HG03159 (cell line): Measurements from ENCODE around the gene FARS2.
"Not testable (repeated sequence)": the region's sequence is repeated elsewhere in the genome, so short reads cannot be mapped to it uniquely, and the experiment has no call there.

Source experiments
- ATAC-seq: cut with Tn5 transposase; IDR thresholded peaks from one replicate; pipeline ENCODE4 v1.9.1; 2021; ENCODE audit warnings: mild to moderate bottlenecking, moderate library complexity; ENCODE audit not compliant: unreplicated experiment

FARS2 gene

DNA sequence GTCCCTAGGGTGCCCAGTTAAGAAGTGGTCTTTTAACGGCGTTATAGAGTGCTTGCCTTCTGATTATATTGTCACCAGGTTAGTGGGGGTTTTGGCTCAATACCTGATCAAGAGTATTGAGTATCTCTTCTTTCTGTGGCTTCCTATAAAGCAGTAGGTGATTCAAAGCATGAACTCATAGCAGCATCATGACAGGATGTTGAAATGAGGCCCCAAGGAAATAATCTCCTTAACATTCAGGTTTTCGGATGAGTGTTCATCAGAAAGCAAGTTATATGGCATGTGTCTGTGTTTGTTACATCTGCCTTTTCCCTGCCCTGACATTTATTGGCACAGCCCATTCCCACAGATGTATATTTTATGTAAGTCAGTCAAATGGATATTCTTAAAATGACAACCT, 301.0 kb downstream of the FARS2 start:
- ATAC-seq, result no peak

DNA sequence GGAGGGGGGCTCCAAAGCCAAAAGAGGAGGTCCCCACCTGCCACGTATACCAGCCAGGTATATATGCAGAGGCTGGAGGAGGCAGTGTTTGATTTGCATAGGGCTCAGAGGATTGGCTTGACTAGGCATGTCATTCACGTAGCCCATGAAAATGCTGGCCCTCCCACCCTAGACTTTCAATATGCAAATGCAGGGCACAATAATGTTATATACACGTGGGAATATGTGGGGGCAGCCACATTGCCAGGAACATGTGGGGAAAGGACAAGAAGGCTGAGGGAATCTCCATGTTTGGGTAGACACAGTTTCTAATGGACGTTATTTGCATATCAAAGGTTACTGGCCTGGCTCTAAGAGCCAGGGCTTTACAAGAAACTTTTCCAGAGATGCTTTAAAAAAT, 301.8 kb downstream of the FARS2 start:
- ATAC-seq, result no peak

DNA sequence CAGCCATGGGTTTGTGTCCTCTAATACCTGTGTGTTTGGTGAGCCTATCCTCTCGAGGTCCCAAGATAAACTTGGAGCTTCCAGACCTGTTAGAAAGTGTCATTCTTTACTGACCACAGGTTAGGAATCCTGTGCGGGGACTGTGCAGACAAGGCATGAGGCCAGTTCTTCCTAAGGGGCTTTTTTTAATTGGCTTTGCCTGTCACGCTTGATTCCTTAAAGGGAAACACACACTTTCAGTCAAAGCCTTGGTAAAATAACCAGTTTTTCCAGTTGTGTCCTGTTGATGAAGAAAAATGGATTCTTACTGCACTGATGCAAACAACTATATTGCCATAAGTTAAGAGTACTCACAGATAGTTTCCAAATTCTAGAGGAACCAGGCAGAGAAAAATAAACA, 303.4 kb downstream of the FARS2 start:
- not testable (repeated sequence) for ATAC-seq

DNA sequence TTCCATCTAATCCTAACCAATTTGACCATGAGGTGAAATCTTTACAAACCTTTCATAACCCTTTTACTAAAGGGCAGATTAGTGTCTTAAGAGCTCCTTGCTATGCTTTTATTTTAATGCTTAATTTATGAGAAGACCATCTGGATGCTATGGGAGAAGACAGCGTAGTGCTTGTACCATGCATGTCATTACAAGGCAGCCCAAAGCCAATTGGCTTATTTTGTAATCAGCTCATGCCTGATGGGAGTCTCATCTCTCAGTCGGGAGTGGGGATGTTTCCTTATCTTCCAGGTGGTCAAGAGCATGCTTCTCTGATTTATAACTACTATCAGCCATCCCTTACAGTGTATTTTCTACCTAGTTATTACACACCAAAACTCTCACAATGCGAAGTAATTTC, 304.7 kb downstream of the FARS2 start:
- no peak for ATAC-seq

GRCh38 chr6:5566718-5567117, 305.4 kb downstream of the FARS2 start:
- no peak for ATAC-seq

GRCh38 chr6:5567352-5567751, 306.0 kb downstream of the FARS2 start:
- ATAC-seq, result no peak

- no peak for ATAC-seq
These were observed 306.6 kb downstream of the FARS2 start for GRCh38 chr6:5567890-5568289.

- ATAC-seq, result no peak
These were observed 308.2 kb downstream of the FARS2 start for GRCh38 chr6:5569491-5569890.

DNA sequence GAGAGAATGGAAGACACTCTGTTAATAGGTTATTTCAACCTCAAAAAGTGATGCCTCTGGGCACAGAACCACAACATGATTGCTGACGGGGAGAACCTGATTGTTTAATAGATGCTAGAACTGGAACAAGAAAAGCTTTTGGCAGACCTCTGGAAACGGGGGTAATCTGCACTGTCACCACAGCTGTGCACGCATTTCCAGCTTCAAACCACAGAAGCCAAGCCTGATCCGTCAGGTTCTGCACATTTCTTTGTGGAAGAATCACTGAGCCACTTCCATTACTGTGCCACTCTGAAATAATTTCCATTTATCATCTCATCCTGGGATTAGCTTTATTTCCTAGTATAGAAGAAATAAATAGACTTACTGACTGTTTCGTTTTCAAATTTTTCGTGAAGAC, 309.3 kb downstream of the FARS2 start:
- no peak for ATAC-seq

GRCh38 chr6:5580736-5581581, 319.6 kb downstream of the FARS2 start:
- no peak for ATAC-seq

GRCh38 chr6:5582762-5583161, 321.4 kb downstream of the FARS2 start:
- no peak for ATAC-seq

GRCh38 chr6:5583528-5583927, 322.2 kb downstream of the FARS2 start:
- no peak for ATAC-seq

- ATAC-seq, result no peak
These were observed 322.8 kb downstream of the FARS2 start for GRCh38 chr6:5584078-5584482.

- no peak for ATAC-seq
These were observed 326.3 kb downstream of the FARS2 start for GRCh38 chr6:5587648-5588047.

DNA sequence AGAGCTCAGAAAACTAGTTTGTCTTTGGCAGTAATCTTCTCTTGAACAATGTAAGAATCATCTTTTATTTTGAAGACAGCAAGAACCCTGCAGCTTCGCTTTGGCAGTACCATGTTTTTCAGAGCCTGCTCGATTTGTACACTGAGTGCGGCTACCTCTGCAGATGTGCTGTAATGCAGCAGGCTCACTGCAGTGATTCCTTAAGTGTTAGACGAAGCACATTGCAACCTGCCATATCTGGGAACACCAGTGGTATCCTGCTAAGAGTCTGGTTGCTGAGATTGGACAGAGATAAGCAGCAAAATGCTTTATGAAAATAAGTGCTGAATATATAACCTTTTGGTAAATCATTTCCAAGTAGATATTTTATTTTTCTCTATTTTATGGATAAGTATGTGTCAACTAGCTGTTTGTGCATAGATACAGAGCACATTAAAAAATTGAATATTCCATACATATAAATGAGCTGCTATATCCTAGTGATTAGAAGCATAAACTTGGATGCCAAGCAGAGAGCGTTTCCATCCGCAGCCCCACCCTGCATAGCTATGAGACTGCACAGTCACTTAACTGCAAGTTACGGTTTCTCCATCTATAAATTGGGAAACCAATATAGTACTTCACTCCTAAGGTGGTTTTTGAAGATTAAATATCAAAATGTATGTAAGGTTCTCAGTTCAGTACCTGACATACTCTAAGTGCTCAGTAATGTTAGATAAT, 328.3 kb downstream of the FARS2 start:
- no peak for ATAC-seq

DNA sequence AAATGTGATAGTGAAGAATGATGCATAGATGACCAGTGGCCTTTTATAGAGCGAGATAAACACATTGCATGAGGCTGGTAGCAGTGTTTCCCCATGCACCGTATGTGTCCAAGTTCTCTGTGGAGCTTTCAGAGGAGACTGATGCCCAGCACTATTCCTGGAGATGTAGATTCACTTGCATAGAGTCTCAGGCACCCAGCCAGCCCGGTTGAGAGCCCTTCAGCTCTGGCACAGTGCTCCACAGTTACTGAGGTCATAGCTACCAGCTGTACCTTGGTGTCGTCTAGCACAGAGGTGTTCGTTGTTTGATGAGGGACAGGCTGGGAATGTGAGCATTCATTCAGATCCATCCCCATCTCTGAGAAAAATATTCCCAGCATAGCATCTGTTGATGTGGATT, 328.9 kb downstream of the FARS2 start:
- ATAC-seq, result no peak

- no peak for ATAC-seq
These were observed 331.7 kb downstream of the FARS2 start for GRCh38 chr6:5592886-5593519.

GRCh38 chr6:5595184-5595583, 333.9 kb downstream of the FARS2 start:
- no peak for ATAC-seq

GRCh38 chr6:5597413-5597812, 336.1 kb downstream of the FARS2 start:
- ATAC-seq, result no peak

DNA sequence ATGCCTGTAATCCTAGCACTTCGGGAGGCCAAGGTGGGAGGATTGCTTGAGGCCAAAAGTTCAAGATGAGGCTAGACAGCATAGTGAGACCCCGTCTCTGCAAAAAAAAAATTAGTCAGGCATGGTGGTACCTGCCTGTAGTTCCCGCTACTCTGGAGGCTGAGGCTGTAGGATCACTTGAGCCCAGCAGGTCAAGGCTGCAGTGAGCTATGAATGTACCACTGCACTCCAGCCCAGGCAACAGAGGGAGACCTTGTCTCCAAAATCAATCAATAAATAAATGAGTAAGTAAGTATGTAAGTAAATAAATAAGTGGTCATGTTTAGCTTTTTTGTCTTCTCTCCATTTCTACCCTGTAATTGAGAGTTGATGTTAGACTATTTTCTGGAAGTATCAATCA, 336.8 kb downstream of the FARS2 start:
- no peak for ATAC-seq

DNA sequence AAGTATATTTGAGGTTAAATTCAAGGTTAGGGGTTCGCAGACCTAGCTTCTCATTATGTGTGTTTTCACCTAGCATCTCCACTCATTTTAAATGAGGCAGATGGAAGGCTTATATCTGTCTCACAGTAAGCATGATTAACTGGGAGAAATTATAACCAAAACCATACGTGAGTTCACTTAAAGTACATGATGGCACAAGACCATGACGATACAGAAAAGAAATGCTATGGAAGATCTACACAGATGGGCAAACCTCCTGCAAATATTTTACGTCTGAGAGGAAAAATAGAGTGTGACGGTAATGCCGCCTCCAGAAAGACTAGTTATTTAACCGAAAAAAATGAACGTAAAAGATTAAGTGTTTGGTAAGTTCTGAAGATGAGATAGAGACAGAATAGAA, 337.8 kb downstream of the FARS2 start:
- no peak for ATAC-seq

- no peak for ATAC-seq
These were observed 344.6 kb downstream of the FARS2 start for GRCh38 chr6:5605937-5606336.
